H1 (cell line): ENCODE data around the gene HNF4A. TPM values are rescaled to one million over a fixed set of nuclear protein-coding genes. Genes with fewer than 3 reads are reported as not detected.

Source experiments
- ASH2L ChIP-seq: fragments of 200-600, 300-600 bp; sonication (generic); IDR thresholded peaks from one replicate; pipeline ENCODE4 v1.7.1; 2017; ENCODE audit warnings: low read length
- KDM1A ChIP-seq: fragments of 200-600, 300-600 bp; sonication (generic); IDR thresholded peaks from 2 replicates; pipeline ENCODE4 v1.7.1; 2016; ENCODE audit warnings: mild to moderate bottlenecking, low read length, borderline replicate concordance
- RFX5 ChIP-seq: IDR thresholded peaks from 2 replicates; pipeline ENCODE4 v1.6.1; 2011; ENCODE audit warnings: low read depth, low read length, improper control_type of control experiment, borderline replicate concordance
- RXRA ChIP-seq: IDR thresholded peaks from 2 replicates; pipeline ENCODE4 v1.6.1; 2011; ENCODE audit warnings: low read depth, mild to moderate bottlenecking, low read length, moderate library complexity; ENCODE audit not compliant: insufficient read depth
- SIX5 ChIP-seq: IDR thresholded peaks from 2 replicates; pipeline ENCODE4 v1.6.1; 2011; ENCODE audit warnings: mild to moderate bottlenecking, low read depth, low read length
- SP1 ChIP-seq: IDR thresholded peaks from 2 replicates; pipeline ENCODE4 v1.6.1; 2011; ENCODE audit warnings: low read depth, low read length
- SUZ12 ChIP-seq: fragments of 200-600 bp; sonication (generic); IDR thresholded peaks from 2 replicates; pipeline ENCODE4 v1.6.1; 2012; ENCODE audit warnings: mild to moderate bottlenecking, inconsistent platforms, low read length, moderate library complexity, mixed read lengths
- TAF7 ChIP-seq: optimal IDR thresholded peaks from 2 replicates; pipeline ENCODE3; 2011; ENCODE audit warnings: low read depth, mild to moderate bottlenecking, inconsistent platforms, low read length, moderate library complexity, borderline replicate concordance
- TEAD4 ChIP-seq: IDR thresholded peaks from 2 replicates; pipeline ENCODE4 v1.6.1; 2012; ENCODE audit warnings: low read depth, low read length, inconsistent platforms, mixed read lengths
- polyA plus RNA-seq, 7 experiments: library from polyadenylated mRNA; depleted of rRNA in 3 of 7; stranded (reverse) in 5 of 7; unstranded in 2 of 7; fragments of >200 nt in 5 of 7; fragments of 200-250 nt in 2 of 7; gene quantifications; 1 replicate in 5 of 7; 2 replicates in 1 of 7; 4 replicates in 1 of 7; pipeline versions ENCODE4 v1.2.1 to v1.2.3, GENCODE V29; 2011 to 2013; ENCODE audit warnings: missing spikeins in 2 of 7, mixed read lengths in 2 of 7
- total RNA-seq: library from RNA; stranded (reverse); fragmentation: NEBNext Ultra II Directional; extraction: Animal tissue kit (Norgen Biotek cat#: 25700); gene quantifications from 2 replicates; pipeline ENCODE4 v1.2.1, GENCODE V29; 2021
- TF ChIP-seq, protein P1 (sequence below): IDR thresholded peaks from 2 replicates; pipeline ENCODE4 v1.6.1; 2012; ENCODE audit warnings: inconsistent platforms

The HNF4A gene
- total and polyA plus RNA-seq, 2 of the 8 experiments (the other 6 are each of a cell fraction or from before 2014, with no cell fraction given): 0.03 TPM; not detected in 1

DNA sequence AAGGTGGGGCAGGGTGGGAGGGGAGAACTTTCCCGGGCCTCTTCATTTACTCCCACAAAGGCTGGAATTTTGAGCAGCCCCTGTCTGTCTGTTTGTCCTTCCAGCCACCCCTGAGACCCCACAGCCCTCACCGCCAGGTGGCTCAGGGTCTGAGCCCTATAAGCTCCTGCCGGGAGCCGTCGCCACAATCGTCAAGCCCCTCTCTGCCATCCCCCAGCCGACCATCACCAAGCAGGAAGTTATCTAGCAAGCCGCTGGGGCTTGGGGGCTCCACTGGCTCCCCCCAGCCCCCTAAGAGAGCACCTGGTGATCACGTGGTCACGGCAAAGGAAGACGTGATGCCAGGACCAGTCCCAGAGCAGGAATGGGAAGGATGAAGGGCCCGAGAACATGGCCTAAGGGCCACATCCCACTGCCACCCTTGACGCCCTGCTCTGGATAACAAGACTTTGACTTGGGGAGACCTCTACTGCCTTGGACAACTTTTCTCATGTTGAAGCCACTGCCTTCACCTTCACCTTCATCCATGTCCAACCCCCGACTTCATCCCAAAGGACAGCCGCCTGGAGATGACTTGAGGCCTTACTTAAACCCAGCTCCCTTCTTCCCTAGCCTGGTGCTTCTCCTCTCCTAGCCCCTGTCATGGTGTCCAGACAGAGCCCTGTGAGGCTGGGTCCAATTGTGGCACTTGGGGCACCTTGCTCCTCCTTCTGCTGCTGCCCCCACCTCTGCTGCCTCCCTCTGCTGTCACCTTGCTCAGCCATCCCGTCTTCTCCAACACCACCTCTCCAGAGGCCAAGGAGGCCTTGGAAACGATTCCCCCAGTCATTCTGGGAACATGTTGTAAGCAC, 74.1 kb downstream of the HNF4A start (continued):
- TF ChIP-seq RFX5 (no peak), SUZ12 (no peak), ASH2L (no peak), TEAD4 (no peak), RXRA (no peak), SIX5 (no peak), TAF7 (no peak), KDM1A (no peak), SP1 (no peak)
- TF ChIP-seq, protein P1, sequence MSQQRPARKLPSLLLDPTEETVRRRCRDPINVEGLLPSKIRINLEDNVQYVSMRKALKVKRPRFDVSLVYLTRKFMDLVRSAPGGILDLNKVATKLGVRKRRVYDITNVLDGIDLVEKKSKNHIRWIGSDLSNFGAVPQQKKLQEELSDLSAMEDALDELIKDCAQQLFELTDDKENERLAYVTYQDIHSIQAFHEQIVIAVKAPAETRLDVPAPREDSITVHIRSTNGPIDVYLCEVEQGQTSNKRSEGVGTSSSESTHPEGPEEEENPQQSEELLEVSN: no peak
